ENCODE results near the gene CARD19. TPM values are rescaled to one million over a fixed set of nuclear protein-coding genes. Genes with fewer than 3 reads are reported as not detected.
"Not testable (repeated sequence)": the region's sequence is repeated elsewhere in the genome, so short reads cannot be mapped to it uniquely, and the experiment has no call there.

Gene CARD19
- total RNA-seq, 1 donor from 2014 or later = 25.6 TPM

DNA sequence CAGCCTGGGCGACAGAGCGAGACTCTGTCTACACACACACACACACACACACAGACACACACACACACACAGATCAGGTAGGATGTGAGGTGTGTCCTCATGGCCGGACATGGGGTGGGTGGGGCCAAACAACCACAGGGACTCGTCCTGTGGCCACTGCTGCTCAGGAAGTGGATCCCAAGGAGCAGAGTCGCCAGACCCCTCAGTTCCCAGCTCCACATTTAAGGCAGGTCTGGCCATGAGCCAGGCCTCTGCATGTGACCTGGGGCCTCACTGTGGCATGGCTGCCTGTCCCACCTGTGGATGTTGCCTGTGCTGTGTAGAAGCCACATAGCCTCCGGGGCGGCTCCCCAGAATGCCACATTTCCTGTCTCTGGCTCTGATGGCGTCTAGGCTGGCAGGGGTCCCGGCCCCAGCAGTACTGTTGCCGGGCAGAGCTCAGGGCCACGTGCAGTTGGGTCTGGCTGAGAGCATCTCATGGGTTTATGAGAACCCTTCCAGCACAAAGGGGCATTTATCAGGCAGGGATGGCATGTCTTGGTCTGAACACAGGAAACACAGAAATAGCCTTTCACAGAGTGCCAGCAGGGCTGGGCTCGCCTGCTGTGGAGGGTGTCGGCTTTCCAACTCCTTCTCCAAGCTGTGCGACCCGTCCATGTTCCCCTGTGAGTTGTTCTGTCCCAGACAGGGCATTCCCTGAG is 48.0 kb downstream of the CARD19 start:
- no peak overlapping the region for H3K27ac ChIP-seq

DNA sequence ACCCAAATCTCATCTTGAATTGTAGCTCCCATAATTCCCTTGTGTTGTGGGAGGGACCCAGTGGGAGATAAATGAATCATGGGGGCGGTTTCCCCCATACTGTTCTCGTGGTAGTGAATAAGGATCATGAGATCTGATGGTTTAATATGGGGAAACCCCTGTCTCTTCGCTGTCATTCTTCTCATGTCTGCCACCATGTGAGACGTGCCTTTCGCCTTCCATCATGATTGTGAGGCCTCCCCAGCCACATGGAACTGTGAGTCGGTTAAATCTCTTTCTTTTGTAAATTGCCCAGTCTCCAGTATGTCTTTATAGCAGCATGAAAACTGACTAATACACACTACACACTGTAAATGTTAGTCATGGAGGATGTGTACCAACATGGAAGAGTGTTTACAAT is 50.7 kb downstream of the CARD19 start:
- H3K36me3 ChIP-seq; DNase-seq; H3K27me3 ChIP-seq (ENCODE audit: low read depth); H3K9me3 ChIP-seq; H3K4me3 ChIP-seq; ATAC-seq; intact Hi-C loops (cut with DNase I); H3K27ac ChIP-seq; H3K4me1 ChIP-seq: not testable (repeated sequence)

More for the DNA sequence above, 48.0 kb downstream of the CARD19 start:
- H3K4me1 ChIP-seq = peaks cover 7% of the 10 kb centered on the region
- intact Hi-C loops (cut with DNase I) = no loop called here
- TF ChIP-seq, protein P1, sequence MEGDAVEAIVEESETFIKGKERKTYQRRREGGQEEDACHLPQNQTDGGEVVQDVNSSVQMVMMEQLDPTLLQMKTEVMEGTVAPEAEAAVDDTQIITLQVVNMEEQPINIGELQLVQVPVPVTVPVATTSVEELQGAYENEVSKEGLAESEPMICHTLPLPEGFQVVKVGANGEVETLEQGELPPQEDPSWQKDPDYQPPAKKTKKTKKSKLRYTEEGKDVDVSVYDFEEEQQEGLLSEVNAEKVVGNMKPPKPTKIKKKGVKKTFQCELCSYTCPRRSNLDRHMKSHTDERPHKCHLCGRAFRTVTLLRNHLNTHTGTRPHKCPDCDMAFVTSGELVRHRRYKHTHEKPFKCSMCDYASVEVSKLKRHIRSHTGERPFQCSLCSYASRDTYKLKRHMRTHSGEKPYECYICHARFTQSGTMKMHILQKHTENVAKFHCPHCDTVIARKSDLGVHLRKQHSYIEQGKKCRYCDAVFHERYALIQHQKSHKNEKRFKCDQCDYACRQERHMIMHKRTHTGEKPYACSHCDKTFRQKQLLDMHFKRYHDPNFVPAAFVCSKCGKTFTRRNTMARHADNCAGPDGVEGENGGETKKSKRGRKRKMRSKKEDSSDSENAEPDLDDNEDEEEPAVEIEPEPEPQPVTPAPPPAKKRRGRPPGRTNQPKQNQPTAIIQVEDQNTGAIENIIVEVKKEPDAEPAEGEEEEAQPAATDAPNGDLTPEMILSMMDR (IDR thresholded peaks at IDR 0.05) = no peak
- no peaks in the 10 kb centered on the region for H3K9me3 ChIP-seq
- H3K36me3 ChIP-seq = no peaks in the 10 kb centered on the region
- peak; percentile 40 to 54 for ATAC-seq
- no peak for DNase-seq
- H3K4me3 ChIP-seq = no peak overlapping the region
- H3K27me3 ChIP-seq (ENCODE audit: low read depth) = no peaks in the 10 kb centered on the region

DNA sequence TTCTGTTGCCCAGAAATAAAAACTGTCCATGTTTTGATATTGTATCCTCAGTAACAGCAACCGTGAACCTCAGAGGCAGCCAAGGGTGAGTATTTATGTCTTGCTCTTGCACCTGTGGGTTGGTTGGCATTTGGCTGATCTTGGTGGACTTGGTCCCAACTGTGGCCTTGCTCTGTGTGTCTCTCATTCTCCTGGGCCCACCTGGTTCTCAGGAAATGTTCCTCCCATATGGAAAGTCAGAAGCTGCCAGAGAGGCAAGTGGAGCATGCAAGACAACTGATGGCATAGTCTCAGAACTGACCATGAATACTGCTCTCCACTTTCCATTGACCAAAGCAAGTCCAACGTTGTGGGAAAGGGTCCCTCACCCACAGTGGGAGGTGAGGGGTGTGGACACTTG is 51.6 kb downstream of the CARD19 start:
- Histone ChIP-seq H3K9me3 (no peaks in the 10 kb centered on the region), H3K27ac (no peak overlapping the region), H3K4me1 (peaks cover 7% of the 10 kb centered on the region), H3K27me3 (ENCODE audit: low read depth) (no peaks in the 10 kb centered on the region), H3K4me3 (no peak overlapping the region), H3K36me3 (no peaks in the 10 kb centered on the region)
- intact Hi-C loops (cut with DNase I) = no loop called here
- TF ChIP-seq, protein P1 (IDR thresholded peaks at IDR 0.05) = no peak
- ATAC-seq (no peak), DNase-seq (no peak)

DNA sequence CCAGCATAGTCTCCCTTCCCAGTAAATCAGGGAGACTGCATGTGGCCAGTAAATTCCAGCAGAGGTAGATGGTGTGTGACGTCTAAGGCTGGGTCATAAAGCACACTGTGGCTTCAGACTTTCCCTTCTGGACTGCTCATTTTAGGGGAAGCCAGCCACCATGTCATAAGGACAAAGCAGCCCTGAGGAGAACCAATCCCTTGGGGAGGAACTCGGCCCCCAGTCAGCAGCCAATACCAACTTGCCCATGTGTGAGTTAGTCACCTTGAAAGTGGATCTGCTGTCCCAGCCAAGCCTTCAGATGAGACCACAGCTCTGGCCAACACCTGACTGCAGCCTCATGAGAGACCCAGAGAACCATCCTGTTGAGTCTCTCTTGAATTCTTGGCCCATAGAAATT is 52.7 kb downstream of the CARD19 start:
- no peak for DNase-seq
- ATAC-seq = no peak
- intact Hi-C loops (cut with DNase I) = no loop called here
- TF ChIP-seq, protein P1 (IDR thresholded peaks at IDR 0.05) = no peak
- H3K4me1 ChIP-seq = peaks cover 7% of the 10 kb centered on the region
- no peaks in the 10 kb centered on the region for H3K9me3 ChIP-seq
- no peaks in the 10 kb centered on the region for H3K36me3 ChIP-seq
- H3K27me3 ChIP-seq (ENCODE audit: low read depth) = no peaks in the 10 kb centered on the region
- H3K27ac ChIP-seq = no peak overlapping the region
- no peak overlapping the region for H3K4me3 ChIP-seq

DNA sequence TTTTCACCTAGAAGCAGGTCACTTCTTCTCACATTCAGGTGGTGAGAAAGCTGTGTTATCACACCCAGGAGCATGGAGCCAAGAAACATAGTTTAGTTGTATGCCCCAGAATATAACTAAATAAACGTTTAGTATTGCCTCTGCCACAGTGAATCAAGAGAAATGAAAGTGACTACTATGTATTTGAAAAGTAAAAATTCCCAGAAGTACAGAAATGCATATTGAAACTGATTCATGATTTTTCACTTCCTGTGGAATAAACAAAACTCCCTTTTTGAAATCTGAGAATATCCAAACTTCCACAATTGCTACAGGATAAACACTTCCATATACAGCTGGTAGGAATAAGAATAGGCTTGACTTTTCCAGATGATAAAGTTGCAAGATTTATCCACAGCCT is 53.3 kb downstream of the CARD19 start:
- Histone ChIP-seq H3K27ac (no peak overlapping the region), H3K9me3 (no peaks in the 10 kb centered on the region), H3K36me3 (no peaks in the 10 kb centered on the region), H3K27me3 (ENCODE audit: low read depth) (no peaks in the 10 kb centered on the region), H3K4me3 (no peak overlapping the region), H3K4me1 (peaks cover under 1% of the 10 kb centered on the region)
- ATAC-seq (no peak), DNase-seq (no peak)
- TF ChIP-seq, protein P1 (IDR thresholded peaks at IDR 0.05) = no peak
- intact Hi-C loops (cut with DNase I) = no loop called here

DNA sequence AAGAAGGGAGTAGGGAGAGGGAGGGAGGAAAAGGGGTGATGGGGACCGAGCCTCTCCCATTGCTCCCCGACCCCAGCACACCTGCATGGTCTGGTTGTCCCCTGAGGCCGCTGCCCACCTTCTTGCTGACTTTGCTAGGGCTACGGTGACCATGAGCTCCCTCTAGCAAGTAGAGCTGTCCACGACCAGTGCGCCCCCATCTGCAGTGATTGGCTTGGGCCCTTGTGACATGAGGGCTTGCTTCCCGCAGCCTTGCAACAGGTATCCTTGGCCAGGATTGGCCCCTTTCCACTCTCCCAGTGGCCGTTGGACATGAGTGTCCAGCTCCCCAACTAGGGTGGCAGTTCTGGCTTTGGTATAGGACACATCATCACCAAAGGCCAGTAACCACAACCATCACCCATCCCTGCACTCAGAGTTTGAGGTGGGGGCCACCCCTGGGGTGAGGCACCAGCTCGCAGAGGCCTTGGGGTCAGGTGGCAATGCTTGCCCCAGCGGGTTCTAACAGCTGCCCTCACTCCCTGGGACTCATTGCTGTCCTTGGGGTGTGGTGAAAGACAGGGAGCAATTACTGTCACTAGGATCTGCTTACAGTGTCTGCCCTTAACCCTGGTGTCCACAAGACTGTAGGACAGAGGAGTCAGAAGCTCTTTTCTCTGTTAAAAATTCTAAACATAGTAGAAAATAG is 55.2 kb downstream of the CARD19 start:
- DNase-seq (no peak), ATAC-seq (peak in 1 of 2 donors; percentile 28)
- H3K4me1 ChIP-seq = no peaks in the 10 kb centered on the region
- no peak overlapping the region for H3K27ac ChIP-seq
- H3K4me3 ChIP-seq = no peak overlapping the region
- no peaks in the 10 kb centered on the region for H3K36me3 ChIP-seq
- TF ChIP-seq, protein P1 (IDR thresholded peaks at IDR 0.05) = no peak
- H3K27me3 ChIP-seq (ENCODE audit: low read depth) = no peaks in the 10 kb centered on the region
- no peaks in the 10 kb centered on the region for H3K9me3 ChIP-seq
- intact Hi-C loops (cut with DNase I) = no loop called here

All from lower lobe of right lung (tissue), 2 donors.